GM13976 (cell line): ENCODE results near the gene ADCYAP1R1.

Source experiments
- DNase-seq: peaks from one replicate; pipeline ENCODE4 v3.0.0; 2012; ENCODE audit warnings: low spot score
- in situ Hi-C: fragments of 300-500 bp; cut with MboI; formaldehyde crosslinking; loops from one replicate; pipeline ENCODE4 v1.12.0; 2022; ENCODE audit warnings: low sequenced_read_pairs, mixed read lengths, inconsistent platforms; ENCODE audit not compliant: unreplicated experiment
- TF ChIP-seq, protein P1 (sequence below): IDR thresholded peaks from 2 replicates; pipeline ENCODE4 v1.5.1; 2012; ENCODE audit warnings: borderline replicate concordance, mild to moderate bottlenecking; ENCODE audit not compliant: insufficient read depth; ENCODE audit errors: extremely low read depth, missing control alignments, control extremely low read depth

The ADCYAP1R1 gene

DNA sequence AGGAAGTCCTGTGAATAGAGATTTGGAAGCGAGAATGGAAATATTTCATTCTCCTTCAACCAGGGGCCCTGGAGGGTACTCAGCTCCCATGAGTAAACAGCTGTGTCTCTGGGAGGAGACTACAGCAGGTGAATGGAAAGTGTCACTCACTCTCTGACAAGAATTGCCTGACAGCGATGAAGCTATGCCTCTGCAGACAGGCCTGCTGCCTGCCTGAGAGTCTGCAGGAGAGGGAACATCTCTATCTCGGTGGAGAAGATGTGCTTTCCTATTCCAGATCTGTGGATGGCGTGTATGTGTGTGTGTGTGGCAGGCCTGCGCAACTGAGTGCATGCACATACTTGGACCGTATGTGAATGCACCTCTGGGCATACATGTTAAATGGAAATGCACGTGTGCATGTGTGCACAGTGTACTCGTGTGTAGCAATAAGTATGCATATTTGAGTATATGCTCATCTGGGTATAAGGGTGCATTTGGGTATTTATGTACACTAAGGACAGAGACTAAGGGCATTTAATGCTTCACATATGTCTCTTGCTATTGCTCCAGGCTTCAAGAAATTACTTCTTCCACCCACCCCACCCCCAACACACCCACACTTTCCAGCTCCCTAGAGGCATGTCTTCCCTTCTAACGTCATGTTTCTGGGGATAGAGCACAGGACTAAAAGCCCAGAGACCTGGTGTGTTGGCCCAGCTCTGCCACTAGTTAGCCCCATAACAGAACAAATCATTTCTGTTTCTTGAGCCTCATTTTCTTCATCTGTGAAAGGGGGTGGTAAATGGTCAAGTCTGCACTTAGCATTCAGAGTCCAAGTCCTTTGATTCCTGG lies 4.6 kb upstream of the ADCYAP1R1 start:
- in situ Hi-C loops = no loop called here
- DNase-seq = no peak
- TF ChIP-seq, protein P1, sequence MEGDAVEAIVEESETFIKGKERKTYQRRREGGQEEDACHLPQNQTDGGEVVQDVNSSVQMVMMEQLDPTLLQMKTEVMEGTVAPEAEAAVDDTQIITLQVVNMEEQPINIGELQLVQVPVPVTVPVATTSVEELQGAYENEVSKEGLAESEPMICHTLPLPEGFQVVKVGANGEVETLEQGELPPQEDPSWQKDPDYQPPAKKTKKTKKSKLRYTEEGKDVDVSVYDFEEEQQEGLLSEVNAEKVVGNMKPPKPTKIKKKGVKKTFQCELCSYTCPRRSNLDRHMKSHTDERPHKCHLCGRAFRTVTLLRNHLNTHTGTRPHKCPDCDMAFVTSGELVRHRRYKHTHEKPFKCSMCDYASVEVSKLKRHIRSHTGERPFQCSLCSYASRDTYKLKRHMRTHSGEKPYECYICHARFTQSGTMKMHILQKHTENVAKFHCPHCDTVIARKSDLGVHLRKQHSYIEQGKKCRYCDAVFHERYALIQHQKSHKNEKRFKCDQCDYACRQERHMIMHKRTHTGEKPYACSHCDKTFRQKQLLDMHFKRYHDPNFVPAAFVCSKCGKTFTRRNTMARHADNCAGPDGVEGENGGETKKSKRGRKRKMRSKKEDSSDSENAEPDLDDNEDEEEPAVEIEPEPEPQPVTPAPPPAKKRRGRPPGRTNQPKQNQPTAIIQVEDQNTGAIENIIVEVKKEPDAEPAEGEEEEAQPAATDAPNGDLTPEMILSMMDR = no peak

- no peak for DNase-seq
- TF ChIP-seq, protein P1 = no peak
- in situ Hi-C loops = no loop called here
Measured at GRCh38 chr7:31049005-31049765, 2.9 kb upstream of the ADCYAP1R1 start.

- in situ Hi-C loops = no loop called here
- TF ChIP-seq, protein P1 = no peak
Measured at GRCh38 chr7:31052487-31052840, 356 bp downstream of the ADCYAP1R1 start.

GRCh38 chr7:31052841-31053601 lies 913 bp downstream of the ADCYAP1R1 start:
- TF ChIP-seq, protein P1 = no peak
- DNase-seq = no peak
- in situ Hi-C loops = no loop called here

More at GRCh38 chr7:31052487-31052840, 356 bp downstream of the ADCYAP1R1 start:
- no peak for DNase-seq

GRCh38 chr7:31053986-31054385 lies 1.9 kb downstream of the ADCYAP1R1 start:
- TF ChIP-seq, protein P1 = no peak
- no peak for DNase-seq
- in situ Hi-C loops = no loop called here

GRCh38 chr7:31054608-31055278 lies 2.6 kb downstream of the ADCYAP1R1 start:
- in situ Hi-C loops = no loop called here
- TF ChIP-seq, protein P1 = no peak
- DNase-seq = no peak
